Skin epidermis (tissue), 12 donors: ENCODE data around the gene UBE2G2.
A peak's percentile ranks its signal among the peaks of the same experiment; 100 is the strongest.
"Not testable (repeated sequence)": the region's sequence is repeated elsewhere in the genome, so short reads cannot be mapped to it uniquely, and the experiment has no call there.

ENCODE experiments used
- H3K27ac ChIP-seq, 21 experiments: fragments of 200-600 bp; sonication (generic) in 11 of 21; one replicate each; pipeline ENCODE4 v1.5.0; 2020; ENCODE audit warnings: mild to moderate bottlenecking in 3 of 21, inconsistent platforms in 2 of 21, moderate library complexity in 2 of 21
- H3K4me3 ChIP-seq, 7 experiments: fragments of 200-600 bp; sonication (generic) in 2 of 7; one replicate each; pipeline ENCODE4 v1.5.0; 2020; ENCODE audit warnings: inconsistent platforms in 2 of 7, mild to moderate bottlenecking in 2 of 7, moderate library complexity in 1 of 7

UBE2G2 gene

DNA sequence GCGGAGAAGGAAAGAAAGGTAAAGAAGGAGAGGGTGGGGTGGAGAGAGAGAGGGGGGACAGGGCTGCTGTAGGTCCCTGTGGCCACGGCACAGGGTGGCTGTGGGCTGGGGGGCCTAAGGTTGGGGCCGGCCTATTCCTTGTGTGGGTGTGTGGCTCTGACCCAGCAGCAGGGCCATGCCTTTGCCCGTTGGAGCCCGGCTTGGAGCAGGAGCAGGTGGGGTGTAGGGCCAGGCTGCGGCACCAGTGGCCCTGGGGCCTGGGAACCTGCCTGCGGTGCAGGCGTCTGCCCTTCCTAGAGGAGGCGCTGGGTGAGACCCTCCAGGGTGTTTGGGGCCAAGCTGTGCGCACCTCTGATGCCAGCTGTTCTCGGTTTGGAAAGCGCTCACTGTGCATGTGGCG, 35.9 kb upstream of the UBE2G2 start:
- no peak overlapping the region for H3K27ac ChIP-seq
- no peak overlapping the region for H3K4me3 ChIP-seq

DNA sequence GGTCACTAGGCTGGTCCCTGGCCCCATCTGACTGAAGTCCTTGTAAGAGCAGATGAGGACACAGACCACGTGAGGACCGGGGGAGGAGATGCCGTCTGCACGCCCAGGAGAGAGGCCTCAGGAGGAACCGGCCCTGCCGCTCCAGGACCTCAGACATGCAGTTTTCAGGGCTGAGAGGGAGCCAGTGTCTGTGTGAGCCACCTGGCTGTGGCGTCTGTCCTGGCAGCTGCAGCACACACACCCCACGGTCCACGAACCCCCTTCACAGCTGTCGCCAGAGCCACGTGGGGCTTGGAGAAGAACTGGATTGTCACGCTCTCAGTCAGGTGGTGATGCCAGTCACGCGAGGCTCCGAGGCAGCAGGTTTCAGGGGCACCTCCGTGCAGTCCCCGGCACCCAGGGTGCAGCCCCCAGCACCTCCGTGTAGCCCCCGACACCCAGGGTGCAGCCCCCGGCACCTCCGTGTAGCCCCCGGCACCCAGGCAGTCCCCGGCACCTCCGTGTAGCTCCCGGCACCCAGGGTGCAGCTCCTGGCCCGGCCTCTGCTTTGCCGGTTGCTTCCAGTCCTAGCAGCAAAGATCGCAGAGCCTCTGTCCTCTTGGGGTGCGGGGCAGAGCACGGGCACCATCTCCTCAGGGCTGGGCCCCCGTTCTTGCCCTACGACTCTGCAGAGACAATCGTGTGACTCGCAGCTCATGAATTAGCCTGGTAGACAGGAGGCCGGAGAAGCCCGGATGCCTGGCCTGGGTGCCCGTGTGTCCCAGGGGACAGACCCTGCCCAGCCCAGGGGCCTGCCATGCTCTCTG, 35.2 kb upstream of the UBE2G2 start:
- H3K27ac ChIP-seq: no peak overlapping the region
- H3K4me3 ChIP-seq: no peak overlapping the region

DNA sequence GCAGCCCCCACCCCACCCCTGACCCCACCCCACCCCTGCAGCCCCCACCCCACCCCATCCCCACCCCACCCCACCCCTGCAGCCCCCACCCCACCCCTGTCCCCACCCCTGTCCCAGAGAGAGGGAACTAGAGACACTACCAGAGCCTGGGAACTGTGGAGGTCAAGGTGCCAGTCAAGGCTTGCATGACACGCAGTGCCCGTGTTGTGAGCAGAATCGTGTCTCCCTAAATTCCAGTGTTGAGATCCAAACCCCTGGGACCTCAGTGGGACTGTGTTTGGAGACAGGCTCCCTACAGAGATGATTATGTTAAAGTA, 34.7 kb upstream of the UBE2G2 start:
- H3K4me3 ChIP-seq: no peak overlapping the region

DNA sequence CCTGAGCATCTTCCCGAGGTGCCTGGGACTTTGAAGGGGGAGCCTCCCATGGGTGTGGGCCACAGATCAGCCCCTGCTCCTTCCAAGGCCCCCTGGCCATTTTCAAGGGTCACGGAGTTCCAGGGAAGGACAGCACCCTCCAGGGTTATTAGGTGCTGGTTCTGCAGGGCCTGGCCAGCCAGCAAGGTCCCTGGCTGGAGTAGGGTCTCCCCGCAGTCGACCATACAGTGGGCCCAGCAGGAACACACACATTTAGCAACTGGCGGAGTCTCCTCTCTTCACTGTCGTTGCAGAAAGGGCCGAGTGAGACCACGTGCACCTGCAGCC, 34.0 kb upstream of the UBE2G2 start:
- H3K4me3 ChIP-seq: no peak overlapping the region

More for the DNA sequence above, 34.7 kb upstream of the UBE2G2 start:
- H3K27ac ChIP-seq: no peak overlapping the region

DNA sequence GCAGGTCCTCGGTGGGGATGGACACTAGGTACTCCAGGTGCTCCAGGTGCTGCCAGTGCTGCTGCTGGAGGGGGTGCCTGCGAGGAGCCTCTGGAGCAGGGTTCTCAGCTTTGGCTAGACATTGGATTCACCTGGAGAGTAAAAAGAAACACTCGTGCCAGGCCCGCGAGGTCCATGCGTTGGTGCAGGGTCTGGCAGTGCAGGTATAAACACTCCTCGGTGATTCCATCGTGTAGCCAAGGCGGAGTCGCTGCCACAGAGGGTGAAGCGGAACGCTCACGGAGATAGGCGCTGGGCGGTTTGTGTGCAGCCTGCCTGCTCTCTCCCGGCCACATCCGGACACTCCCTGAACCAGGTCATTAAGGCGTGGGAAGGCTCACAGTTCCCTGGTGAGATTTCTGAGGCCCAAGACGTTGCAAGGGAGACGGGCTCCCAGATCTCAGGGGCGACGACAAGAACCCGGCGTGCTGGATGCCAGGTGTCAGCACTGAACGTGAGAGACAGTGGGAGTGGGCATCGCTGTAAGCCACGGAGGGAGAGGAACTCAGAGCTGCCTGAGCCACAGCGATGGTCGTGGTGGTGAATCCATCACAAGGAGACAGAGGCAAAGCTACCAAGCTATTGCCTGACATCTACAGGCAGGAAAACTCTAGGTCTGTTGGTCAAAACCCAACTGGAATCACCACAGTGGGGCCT, 33.5 kb upstream of the UBE2G2 start:
- no peak overlapping the region for H3K27ac ChIP-seq
- no peak overlapping the region for H3K4me3 ChIP-seq

More for the DNA sequence above, 34.0 kb upstream of the UBE2G2 start:
- no peak overlapping the region for H3K27ac ChIP-seq

DNA sequence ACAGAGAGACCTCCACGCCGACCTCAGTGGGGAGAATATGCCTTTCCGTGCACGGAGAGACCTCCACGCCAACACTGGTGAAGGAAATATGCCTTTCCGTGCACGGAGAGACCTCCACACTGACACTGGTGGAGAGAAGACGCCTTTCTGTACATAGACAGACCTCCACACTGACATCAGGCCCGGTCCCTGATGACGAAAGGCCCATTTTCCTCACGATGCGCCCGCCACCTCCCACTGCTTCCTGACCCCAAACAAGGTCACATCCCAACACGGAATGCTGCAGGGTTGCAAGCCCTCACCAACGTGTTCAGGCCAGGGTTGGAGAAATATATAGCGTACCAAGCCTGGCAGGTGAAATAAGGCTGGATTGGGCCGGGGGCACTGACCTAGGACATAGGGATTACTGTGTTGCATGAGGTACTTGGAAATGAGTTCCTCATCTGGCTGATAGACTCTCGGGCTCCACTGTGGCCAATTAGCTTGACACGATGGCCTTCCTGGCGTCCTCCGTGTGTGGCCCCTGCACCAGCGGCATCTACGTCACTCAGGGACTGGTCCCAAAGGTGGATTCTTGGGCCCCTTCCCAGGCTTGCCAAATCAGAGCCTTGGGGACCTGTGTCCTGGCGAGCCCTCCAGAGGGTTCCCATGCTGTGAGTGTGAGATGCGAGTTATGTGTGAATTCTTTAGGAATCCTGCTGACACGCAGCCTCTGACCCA, 32.8 kb upstream of the UBE2G2 start:
- no peak overlapping the region for H3K27ac ChIP-seq
- no peak overlapping the region for H3K4me3 ChIP-seq

DNA sequence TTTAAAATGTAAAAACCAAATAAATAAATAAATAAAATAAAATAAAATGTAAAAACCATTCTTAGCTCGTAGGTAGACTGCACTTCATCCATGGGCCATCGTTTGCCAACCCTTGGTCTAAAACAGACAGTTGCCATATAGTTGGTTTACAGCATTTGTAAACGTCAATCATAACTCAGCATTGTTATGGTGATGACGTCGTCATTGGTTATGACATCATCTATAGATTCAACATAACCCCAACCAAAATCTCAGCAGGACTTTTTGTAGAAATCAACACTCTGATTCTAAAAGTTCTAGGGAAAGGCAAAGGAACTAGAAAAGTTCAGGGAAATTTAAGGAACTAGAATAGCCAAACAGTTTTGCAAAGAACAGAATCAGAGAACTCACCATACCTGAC, 32.0 kb upstream of the UBE2G2 start:
- no peak overlapping the region for H3K4me3 ChIP-seq

DNA sequence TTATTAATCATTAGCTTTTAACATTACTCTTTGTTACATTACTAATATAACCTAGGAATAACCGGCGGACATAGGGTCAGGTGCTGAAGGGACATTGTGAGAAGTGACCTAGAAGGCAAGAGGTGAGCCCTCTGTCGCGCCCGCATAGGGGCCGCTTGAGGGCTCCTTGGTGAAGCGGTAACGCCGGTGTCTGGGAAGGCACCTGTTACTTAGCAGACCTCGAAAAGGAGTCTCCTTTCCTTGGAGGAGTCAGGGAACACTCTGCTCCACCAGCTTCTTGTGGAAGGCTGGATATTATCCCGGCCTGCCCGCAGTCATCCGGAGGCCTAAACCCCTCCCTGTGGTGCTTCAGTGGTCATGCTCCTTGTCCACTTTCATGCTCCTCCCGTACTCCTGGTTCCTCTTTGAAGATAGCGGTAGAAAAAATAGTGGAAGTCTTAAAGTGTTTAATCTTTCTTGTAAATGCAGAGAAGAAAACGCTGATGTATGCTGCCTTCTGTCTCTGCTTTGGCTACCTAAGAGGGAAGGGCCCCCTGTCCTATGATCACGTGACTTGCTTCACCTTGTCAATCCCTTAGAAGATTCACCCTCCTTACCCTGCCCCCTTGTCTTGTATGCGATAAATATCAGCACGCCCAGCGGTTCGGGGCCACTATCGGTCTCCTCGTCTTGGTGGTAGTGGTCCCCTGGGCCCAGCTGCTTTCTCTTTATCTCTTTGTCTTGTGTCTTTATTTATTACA, 31.1 kb upstream of the UBE2G2 start:
- H3K4me3 ChIP-seq, H3K27ac ChIP-seq: not testable (repeated sequence)

More for the DNA sequence above, 32.0 kb upstream of the UBE2G2 start:
- no peak overlapping the region for H3K27ac ChIP-seq

DNA sequence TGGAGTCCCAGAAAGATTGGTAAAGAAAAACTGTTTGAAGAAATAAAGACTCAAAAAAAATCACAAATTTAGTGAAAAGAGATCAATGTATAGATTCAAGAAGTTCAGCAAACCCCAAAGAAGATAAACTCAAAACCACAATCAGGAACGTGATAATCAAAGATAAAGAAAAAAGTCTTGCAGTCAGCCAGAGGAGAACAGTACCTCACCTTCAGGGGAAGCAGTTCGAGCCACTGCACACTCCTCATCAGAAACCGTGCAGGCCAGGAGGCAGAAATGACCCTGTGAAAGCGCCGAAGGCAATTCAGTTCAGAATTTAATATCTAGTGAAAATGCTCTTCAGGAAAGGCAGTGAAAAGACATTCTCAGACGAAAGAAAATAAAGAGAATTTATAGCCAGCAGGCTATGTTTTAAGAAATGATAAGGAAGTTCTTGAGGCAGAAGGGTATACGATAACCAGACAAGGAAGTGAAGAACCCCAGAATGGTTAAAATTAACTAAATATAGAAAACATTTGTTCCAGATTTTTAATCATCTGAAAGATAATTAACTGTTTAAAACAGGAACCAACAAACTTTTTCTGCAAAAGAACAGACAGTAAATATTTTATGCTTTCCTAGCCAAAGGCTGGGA, 29.7 kb upstream of the UBE2G2 start:
- Histone ChIP-seq H3K4me3 (no peak overlapping the region), H3K27ac (no peak overlapping the region)

DNA sequence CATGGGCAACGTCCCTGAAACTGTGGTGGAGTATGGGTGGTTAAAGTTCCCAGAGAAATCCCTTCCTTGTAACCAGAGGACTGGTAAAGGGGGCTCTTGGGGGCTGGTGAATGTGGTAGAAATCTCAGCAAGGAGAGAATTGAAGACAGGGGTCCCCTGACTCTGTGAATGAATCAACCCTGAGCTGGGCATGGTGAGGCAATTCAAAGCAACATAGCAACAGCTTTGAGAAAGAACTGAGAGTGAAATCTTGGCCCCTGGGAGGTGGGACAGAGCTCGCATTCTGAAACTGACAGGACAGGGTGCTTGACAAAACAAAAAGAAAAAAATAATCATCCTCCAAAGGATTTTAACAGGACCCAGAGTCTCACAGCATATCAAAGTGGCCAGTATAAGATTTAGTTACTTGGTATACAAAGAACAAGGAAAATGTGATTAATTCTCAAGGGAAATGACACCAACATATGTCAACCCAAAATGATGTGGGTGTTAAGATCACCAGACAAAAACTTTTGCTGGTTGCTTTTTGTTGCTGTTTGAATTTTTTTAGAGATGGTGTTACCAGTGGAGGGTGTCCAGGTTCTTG, 28.0 kb upstream of the UBE2G2 start:
- Histone ChIP-seq H3K27ac (no peak overlapping the region), H3K4me3 (no peak overlapping the region)

DNA sequence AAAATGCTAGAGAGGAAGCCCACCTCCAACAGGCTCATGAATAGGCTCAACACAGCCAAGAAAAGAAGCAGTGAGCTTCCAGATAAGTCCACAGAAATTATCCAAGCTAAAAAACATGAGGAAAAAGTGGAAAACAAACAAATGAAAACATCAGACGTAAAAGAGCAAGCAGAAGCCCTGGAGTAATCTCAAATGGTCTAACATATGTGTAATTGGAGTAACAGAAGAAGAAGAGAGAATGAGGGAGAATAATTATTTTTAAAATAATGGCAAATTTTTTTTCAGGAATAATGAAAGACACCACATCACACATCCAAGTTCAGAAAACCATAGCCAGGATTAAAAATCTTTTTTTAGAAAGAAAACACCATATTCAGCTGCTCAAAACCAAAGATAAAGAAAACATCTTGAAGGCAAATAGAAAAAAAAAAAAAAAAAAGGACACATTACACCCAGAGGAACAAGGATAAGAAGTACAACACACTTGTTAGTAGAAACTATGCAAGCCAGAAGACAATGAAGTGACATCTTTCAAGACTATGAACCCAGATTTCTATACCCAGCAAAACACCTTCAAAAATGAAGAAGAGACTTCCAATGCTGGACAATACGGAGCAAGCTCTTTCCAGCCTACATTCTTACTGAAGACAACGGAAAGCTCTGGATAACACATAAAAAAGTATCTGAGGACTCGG, 26.9 kb upstream of the UBE2G2 start:
- no peak overlapping the region for H3K27ac ChIP-seq
- no peak overlapping the region for H3K4me3 ChIP-seq

DNA sequence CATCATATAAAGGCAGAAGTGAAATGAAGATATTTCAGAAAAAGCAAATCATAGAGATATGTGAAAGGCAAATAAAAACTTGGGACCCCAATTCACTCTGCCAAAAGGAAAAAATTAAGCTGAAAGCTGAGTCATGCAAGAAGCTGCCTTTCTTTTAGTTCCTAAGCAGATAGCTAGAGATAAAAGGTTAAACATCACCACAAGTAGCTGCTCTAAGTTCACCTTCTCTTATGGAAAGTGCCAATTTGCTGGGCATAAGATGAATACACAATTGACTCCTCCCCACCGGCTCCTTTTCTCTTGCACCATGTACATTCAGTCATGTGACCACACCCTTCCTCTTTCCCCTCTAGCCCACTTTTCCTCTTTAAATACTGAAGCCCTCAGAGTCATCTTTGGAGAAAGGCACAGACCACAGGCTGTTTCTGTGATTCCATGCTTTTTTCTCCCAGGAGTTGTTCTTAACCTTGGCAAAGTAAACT, 21.6 kb upstream of the UBE2G2 start:
- Histone ChIP-seq H3K27ac (no peak overlapping the region), H3K4me3 (no peak overlapping the region)

DNA sequence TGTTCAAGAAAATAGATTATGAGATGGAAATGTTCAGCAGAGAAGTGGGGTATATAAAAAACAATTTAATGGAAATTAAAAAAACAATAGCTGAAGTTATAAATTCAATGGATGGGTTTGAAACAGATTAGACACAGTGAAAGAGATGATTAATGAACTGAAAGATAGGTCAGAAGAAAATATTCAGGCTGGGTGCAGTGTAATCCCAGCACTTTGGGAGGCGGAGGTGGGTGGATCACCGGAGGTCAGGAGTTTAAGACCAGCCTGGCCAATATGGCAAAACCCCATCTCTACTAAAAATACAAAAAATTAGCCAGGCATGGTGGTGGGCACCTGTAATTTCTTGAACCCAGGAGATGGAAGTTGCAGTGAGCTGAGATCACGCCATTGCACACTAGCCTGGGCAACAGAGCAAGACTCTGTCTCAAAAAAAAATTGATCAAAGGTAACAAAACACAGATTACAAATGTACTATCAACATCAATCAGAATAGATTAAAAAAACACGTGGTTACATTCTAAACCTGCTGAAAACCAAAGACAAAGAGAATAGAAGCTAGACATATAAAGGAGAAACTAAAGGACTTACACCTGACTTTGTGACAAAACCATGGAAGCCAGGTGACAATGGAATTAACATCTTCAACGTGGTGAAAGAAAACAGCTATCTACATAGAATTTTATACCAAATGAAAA, 21.0 kb upstream of the UBE2G2 start:
- Histone ChIP-seq H3K4me3 (no peak overlapping the region), H3K27ac (no peak overlapping the region)

DNA sequence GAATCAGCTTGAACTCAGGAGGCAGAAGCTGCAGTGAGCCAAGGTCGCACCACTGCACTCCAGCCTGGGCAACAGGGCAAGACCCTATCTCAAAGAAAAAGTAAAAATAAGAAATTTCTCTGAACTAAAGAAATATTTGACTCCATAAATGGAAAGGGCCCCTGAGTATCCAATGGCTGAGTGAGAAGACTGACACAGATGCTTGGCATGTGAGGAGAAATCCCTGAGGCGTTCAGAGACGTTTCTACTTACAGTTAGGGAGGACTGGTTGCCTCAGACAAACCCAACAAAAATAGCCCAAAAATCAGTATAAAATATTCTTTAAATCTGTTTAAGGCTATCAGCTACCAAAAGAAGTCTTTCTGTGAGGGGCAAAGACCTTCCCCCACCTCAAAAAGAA, 19.2 kb upstream of the UBE2G2 start:
- H3K27ac ChIP-seq: no peak overlapping the region

DNA sequence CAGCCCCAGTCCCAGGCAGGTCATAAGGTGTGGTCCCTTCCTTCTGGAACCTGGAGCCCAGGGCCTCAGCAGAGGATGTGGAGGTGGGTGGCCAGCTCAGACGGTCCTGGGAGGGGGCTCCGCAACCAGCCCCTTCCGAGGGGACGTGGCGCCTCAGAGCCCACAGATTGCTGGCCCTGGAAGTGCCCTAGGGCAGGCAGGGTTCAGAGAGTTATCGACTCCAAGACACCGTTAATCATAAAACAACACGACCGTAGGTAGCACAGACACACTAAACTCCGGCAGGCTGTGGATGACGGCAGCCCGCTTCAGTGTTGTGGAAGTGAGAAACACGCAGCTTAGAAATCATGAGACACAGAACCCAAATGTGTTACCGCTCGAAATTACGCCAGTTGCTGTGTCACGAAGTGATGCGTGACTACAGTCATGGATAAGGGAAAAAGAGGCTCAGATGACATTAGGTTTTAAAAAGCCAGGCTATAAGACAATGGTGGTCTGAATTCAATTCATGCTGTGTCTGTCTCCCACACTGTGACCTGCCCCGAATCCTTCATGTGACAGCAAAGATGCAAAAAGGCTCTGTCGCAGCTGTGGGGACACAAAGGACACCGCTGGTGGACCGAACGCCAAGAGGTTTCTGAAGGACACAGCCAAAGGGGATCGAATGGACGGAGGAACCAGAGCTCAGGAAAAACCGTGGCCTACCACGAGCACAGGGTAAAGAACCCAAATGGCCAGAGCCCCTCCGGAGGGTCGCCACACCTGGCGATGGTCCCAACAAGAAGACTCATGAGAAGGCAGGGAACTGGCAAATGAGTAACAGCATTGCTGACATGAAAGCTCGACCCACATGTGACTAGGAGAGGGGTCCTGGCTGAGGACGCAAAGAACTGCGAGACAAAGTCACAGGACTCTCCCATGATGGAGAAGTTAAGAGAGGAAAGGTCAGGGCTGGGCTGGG, 17.9 kb upstream of the UBE2G2 start:
- H3K4me3 ChIP-seq: no peak overlapping the region
- H3K27ac ChIP-seq: peak overlapping the region in 1 of 21 experiments; percentile 81

More for the DNA sequence above, 19.2 kb upstream of the UBE2G2 start:
- H3K4me3 ChIP-seq: no peak overlapping the region

DNA sequence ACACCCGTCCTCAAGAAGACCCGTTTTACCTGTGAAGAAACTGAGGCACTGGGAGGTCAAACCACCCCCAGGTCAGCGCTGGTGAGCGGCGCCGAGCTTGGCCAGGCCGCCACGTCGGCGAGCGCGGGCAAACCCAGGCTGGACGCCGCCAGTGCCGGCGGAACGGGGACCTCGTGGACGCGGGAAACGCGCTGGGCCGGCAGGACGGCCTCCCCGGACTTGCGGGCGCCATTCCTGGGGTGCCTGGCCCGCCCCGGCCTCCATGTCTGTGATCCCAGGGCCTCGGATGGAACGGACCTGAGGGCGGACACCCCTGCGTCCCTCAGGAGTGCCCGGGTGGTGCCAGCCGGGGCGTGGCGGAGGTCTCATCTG, 17.0 kb upstream of the UBE2G2 start:
- Histone ChIP-seq H3K4me3 (peak overlapping the region; percentile 60 to 84 (median 63)), H3K27ac (peak overlapping the region; percentile 81 to 98 (median 93))
